NB4 (cell line): ENCODE results near the gene ANKFN1.

Experiments used
- DNase-seq: peaks from one replicate; pipeline ENCODE4 v3.0.0; 2010; ENCODE audit warnings: low read depth
- H3K4me3 ChIP-seq: one replicate; pipeline ENCODE4 v1.5.1; 2011; ENCODE audit warnings: mild to moderate bottlenecking, low read depth, low read length, moderate library complexity
- CTCF ChIP-seq: IDR thresholded peaks from one replicate; pipeline ENCODE4 v1.5.1; 2012; ENCODE audit warnings: low read depth, low read length
- MAX ChIP-seq: IDR thresholded peaks from 2 replicates; pipeline ENCODE4 v1.6.1; 2011; ENCODE audit warnings: low read depth, low read length
- MYC ChIP-seq: IDR thresholded peaks from 2 replicates; pipeline ENCODE4 v1.6.1; 2011; ENCODE audit warnings: low read depth, low read length
- POLR2A ChIP-seq: IDR thresholded peaks from 2 replicates; pipeline ENCODE4 v1.6.1; 2011; ENCODE audit warnings: mild to moderate bottlenecking; ENCODE audit not compliant: insufficient read length; ENCODE audit errors: extremely low read depth

The ANKFN1 gene

DNA sequence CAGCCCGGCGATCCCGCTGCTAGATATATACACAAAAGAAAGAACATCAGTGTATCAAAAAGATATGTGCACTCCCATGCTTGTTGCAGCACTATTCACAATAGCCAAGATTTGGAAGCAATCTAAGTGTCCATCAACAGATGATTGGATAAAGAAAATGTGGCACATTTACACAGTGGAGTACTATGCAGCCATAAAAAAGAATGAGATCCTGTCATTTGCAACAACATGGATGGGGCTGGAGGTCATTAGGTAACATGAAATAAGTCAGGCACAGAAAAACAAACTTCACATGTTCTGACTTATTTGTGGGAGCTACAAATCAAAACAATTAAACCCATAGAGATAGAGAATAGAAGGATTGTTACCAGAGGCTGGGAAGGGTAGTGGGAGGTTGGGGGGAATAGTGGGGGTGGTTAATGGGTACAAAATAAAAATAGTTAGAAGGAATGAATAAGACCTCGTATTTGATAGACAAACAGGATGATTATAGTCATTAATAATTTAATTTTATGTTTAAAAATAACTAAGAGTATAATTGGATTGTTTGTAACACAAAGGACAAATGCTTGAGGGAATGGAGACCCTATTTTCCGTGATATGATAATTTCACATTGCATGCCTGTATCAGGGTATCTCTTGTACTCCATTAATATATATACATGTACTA lies 263.5 kb downstream of the ANKFN1 start:
- TF ChIP-seq POLR2A: no peak
- no peak for TF ChIP-seq CTCF
- no peak for TF ChIP-seq MYC
- TF ChIP-seq MAX: no peak
- no peak overlapping the region for H3K4me3 ChIP-seq
- DNase-seq: no peak

DNA sequence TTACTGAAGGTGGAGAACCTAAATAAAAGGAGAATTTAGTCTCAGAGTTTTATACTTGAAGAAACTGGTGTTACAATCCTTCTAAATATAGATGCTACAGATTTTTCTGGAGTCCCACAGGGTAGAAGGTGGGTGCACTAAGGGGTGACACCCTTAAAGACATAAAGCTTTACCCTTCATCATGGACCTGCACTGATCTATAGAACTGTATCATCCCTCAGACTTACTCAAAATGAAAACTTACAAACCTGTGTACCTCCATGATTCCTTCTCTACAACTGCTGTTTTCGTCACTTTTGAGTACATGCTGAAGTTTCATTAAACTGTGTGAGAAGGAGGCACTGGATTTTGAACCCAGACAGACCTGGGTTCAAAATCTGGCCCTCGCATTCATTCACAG lies 270.7 kb downstream of the ANKFN1 start:
- no peak for DNase-seq
- no peak for TF ChIP-seq CTCF
- TF ChIP-seq MYC: no peak
- TF ChIP-seq MAX: no peak
- no peak for TF ChIP-seq POLR2A
- H3K4me3 ChIP-seq: no peak overlapping the region

GRCh38 chr17:56424543-56425044 lies 271.3 kb downstream of the ANKFN1 start:
- TF ChIP-seq POLR2A: no peak
- no peak for TF ChIP-seq CTCF
- TF ChIP-seq MYC: no peak
- TF ChIP-seq MAX: no peak
- DNase-seq: no peak
- no peak overlapping the region for H3K4me3 ChIP-seq

DNA sequence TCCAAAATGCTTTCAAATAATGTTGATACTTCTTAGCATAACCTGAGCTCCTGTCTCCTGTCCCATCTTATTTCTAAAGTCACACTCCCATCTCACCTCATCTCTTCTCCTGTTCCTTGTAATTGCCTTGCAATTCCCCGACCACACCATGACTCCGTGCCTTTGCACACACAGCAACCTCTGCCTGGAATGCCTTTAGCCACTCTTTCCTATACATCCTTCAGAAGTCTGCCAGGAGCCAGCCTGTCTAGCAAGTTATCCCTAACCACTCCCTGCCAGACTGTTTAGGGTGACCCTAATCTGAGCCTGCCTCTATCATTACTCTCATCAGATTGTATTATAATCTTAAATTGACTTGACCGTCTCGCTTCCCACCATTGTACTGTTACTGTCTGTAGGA lies 272.2 kb downstream of the ANKFN1 start:
- no peak overlapping the region for H3K4me3 ChIP-seq
- DNase-seq: no peak
- TF ChIP-seq MYC (no peak), POLR2A (no peak), MAX (no peak), CTCF (no peak)

- TF ChIP-seq CTCF: no peak
- TF ChIP-seq MYC: no peak
- no peak for TF ChIP-seq MAX
- no peak for TF ChIP-seq POLR2A
- no peak for DNase-seq
Observed at GRCh38 chr17:56426901-56427300, 273.6 kb downstream of the ANKFN1 start.

GRCh38 chr17:56431736-56432135 lies 278.5 kb downstream of the ANKFN1 start:
- H3K4me3 ChIP-seq: no peak overlapping the region
- no peak for DNase-seq
- TF ChIP-seq POLR2A: no peak
- TF ChIP-seq CTCF: no peak
- TF ChIP-seq MYC: no peak
- no peak for TF ChIP-seq MAX

More at GRCh38 chr17:56426901-56427300, 273.6 kb downstream of the ANKFN1 start:
- no peak overlapping the region for H3K4me3 ChIP-seq
